GM19438 (cell line): ENCODE data around the gene HBP1.
"Not testable (repeated sequence)": the region's sequence is repeated elsewhere in the genome, so short reads cannot be mapped to it uniquely, and the experiment has no call there.

Experiments
- ATAC-seq: cut with Tn5 transposase; IDR thresholded peaks from one replicate; pipeline ENCODE4 v1.9.1; 2021; ENCODE audit warnings: low read depth; ENCODE audit not compliant: unreplicated experiment

The HBP1 gene

GRCh38 chr7:107219563-107220244, 50.9 kb downstream of the HBP1 start:
- ATAC-seq, result no peak

- no peak for ATAC-seq
Measured at GRCh38 chr7:107220356-107220755, 51.6 kb downstream of the HBP1 start.

GRCh38 chr7:107220806-107221205, 52.0 kb downstream of the HBP1 start:
- not testable (repeated sequence) for ATAC-seq

- ATAC-seq, result no peak
Measured at GRCh38 chr7:107224374-107225223, 55.8 kb downstream of the HBP1 start.

- ATAC-seq, result no peak
Measured at GRCh38 chr7:107228291-107228690, 59.5 kb downstream of the HBP1 start.

GRCh38 chr7:107230334-107230733, 61.5 kb downstream of the HBP1 start:
- ATAC-seq, result no peak

GRCh38 chr7:107232568-107233090, 63.8 kb downstream of the HBP1 start:
- no peak for ATAC-seq

GRCh38 chr7:107233174-107233573, 64.4 kb downstream of the HBP1 start:
- no peak for ATAC-seq

GRCh38 chr7:107233981-107234380, 65.2 kb downstream of the HBP1 start:
- no peak for ATAC-seq

- ATAC-seq, result no peak
Measured at GRCh38 chr7:107234436-107234835, 65.6 kb downstream of the HBP1 start.

GRCh38 chr7:107236862-107237261, 68.1 kb downstream of the HBP1 start:
- no peak for ATAC-seq

- no peak for ATAC-seq
Measured at GRCh38 chr7:107237451-107237850, 68.6 kb downstream of the HBP1 start.

- no peak for ATAC-seq
Measured at GRCh38 chr7:107242267-107242666, 73.5 kb downstream of the HBP1 start.

- no peak for ATAC-seq
Measured at GRCh38 chr7:107244613-107245012, 75.8 kb downstream of the HBP1 start.

GRCh38 chr7:107246836-107247235, 78.0 kb downstream of the HBP1 start:
- not testable (repeated sequence) for ATAC-seq

- no peak for ATAC-seq
Measured at GRCh38 chr7:107248551-107249316, 79.9 kb downstream of the HBP1 start.

GRCh38 chr7:107251963-107252362, 83.2 kb downstream of the HBP1 start:
- ATAC-seq, result no peak
